Measurements from ENCODE around the gene NCK1.

Gene NCK1

GRCh38 chr3:136995652-136996051 is 133.6 kb downstream of the NCK1 start:
- no peak overlapping the region for H3K4me3 ChIP-seq (ENCODE audit: low read depth, low read length)
- TF ChIP-seq CTCF (IDR thresholded peaks at IDR 0.05; ENCODE audit: borderline replicate concordance, insufficient read depth, low read depth, low read length): no peak
